OCI-LY7 (cell line): ENCODE measurements around the gene EIF5AL1. TPM values are rescaled to one million over a fixed set of nuclear protein-coding genes. Genes with fewer than 3 reads are reported as not detected.

Source experiments
- BruUV-seq: library from RNA; stranded (reverse); fragments of 400-500 nt; replicated peaks from 2 replicates; lab custom pipeline; 2021; lab: Mats Ljungman, UMichigan
- CTCF ChIA-PET: fragments of 300-600 bp; sonication (Branson Sonifier 250); formaldehyde crosslinking; loops from one replicate; lab custom pipeline; 2022; ENCODE audit warnings: antibody characterized with exemption; ENCODE audit not compliant: unreplicated experiment; lab: Charles Lee
- POLR2A ChIA-PET: fragments of 300-600 bp; sonication (Branson Sonifier 250); formaldehyde crosslinking; loops from one replicate; lab custom pipeline; 2022; ENCODE audit warnings: antibody characterized with exemption; lab: Charles Lee
- DNase-seq: peaks from one replicate; pipeline ENCODE4 v3.0.0-alpha.2; 2015; ENCODE audit warnings: low spot score
- H2AFZ ChIP-seq: fragments of 200-600 bp; sonication (generic), shearing (Covaris generic); 2 replicates; pipeline ENCODE4 v1.6.1; 2014; ENCODE audit warnings: mild to moderate bottlenecking, antibody characterized with exemption, low read length, moderate library complexity
- H3K27ac ChIP-seq: fragments of 200-600 bp; sonication (generic); 2 replicates; pipeline ENCODE4 v1.5.1; 2014; ENCODE audit warnings: mixed run types, low read depth, mild to moderate bottlenecking, moderate library complexity, low read length, inconsistent platforms; ENCODE audit not compliant: poor library complexity, severe bottlenecking
- H3K36me3 ChIP-seq: fragments of 200-600 bp; sonication (generic); 2 replicates; pipeline ENCODE4 v1.6.1; 2014; ENCODE audit warnings: mild to moderate bottlenecking, antibody characterized with exemption, low read length, moderate library complexity, mixed read lengths; ENCODE audit not compliant: insufficient read depth
- H3K4me1 ChIP-seq: fragments of 200-600 bp; sonication (generic); 2 replicates; pipeline ENCODE4 v1.5.1; 2014; ENCODE audit warnings: mild to moderate bottlenecking, low read length; ENCODE audit not compliant: insufficient read depth, poor library complexity, severe bottlenecking
- H3K4me2 ChIP-seq: fragments of 200-600 bp; sonication (generic); 2 replicates; pipeline ENCODE4 v1.6.1; 2014; ENCODE audit warnings: mild to moderate bottlenecking, low read length
- H3K4me3 ChIP-seq: fragments of 200-600 bp; sonication (generic); 2 replicates; pipeline ENCODE4 v1.5.1; 2014; ENCODE audit warnings: mild to moderate bottlenecking, low read depth, low read length; ENCODE audit not compliant: poor library complexity, severe bottlenecking
- H3K79me2 ChIP-seq: fragments of 200-600 bp; sonication (generic); 2 replicates; pipeline ENCODE4 v1.6.1; 2016; ENCODE audit warnings: low read depth, mild to moderate bottlenecking, low read length, moderate library complexity, mixed read lengths; ENCODE audit not compliant: insufficient read depth
- H3K9me2 ChIP-seq: fragments of 200-600 bp; sonication (generic); 2 replicates; pipeline ENCODE4 v1.6.1; 2016; ENCODE audit warnings: mild to moderate bottlenecking, low read length, mixed read lengths; ENCODE audit not compliant: insufficient read depth
- H3K9me3 ChIP-seq: fragments of 200-600 bp; sonication (generic); 2 replicates; pipeline ENCODE4 v1.6.1; 2014; ENCODE audit warnings: mild to moderate bottlenecking, mixed run types, low read length, mixed read lengths
- H4K20me1 ChIP-seq: fragments of 200-600 bp; sonication (generic); 2 replicates; pipeline ENCODE4 v1.6.1; 2014; ENCODE audit warnings: mild to moderate bottlenecking, antibody characterized with exemption, low read length, moderate library complexity, mixed read lengths; ENCODE audit not compliant: insufficient read depth
- CTCF ChIP-seq: fragments of 200-600 bp; sonication (generic); conservative IDR thresholded peaks from 2 replicates; pipeline ENCODE4 v1.5.1; 2014; ENCODE audit warnings: mild to moderate bottlenecking, antibody characterized with exemption, low read length, moderate library complexity, mixed read lengths
- EZH2phosphoT487 ChIP-seq: fragments of 200-600 bp; sonication (generic); IDR thresholded peaks from 2 replicates; pipeline ENCODE4 v1.6.1; 2018; ENCODE audit warnings: low read depth, borderline replicate concordance, mild to moderate bottlenecking, mixed run types, antibody characterized with exemption, low read length, moderate library complexity, mixed read lengths
- intact Hi-C: fragments of 100-400 bp; cut with micrococcal nuclease; formaldehyde crosslinking; loops from one replicate; pipeline ENCODE4 v1.10.0; 2022; ENCODE audit not compliant: unreplicated experiment
- total RNA-seq, 2 experiments: library from RNA; depleted of rRNA in 1 of 2; stranded (reverse); fragments of >200 nt in 1 of 2; shearing (Covaris generic) in 1 of 2; gene quantifications; 2 replicates each; pipeline ENCODE4 v1.2.3, GENCODE V29; 2014 to 2022

The EIF5AL1 gene
- total RNA-seq, 2 experiments from 2014 or later, result 0.38 to 1.5 TPM

- H4K20me1 ChIP-seq, result no peaks in the 10 kb centered on the region
- H3K79me2 ChIP-seq, result no peaks in the 10 kb centered on the region
- ChIA-PET POLR2A (no interaction called here), CTCF (no interaction called here)
- no peaks in the 10 kb centered on the region for H3K36me3 ChIP-seq
- no peak for DNase-seq
- H3K9me3 ChIP-seq, result no peaks in the 10 kb centered on the region
- no TSS peak for BruUV-seq
- H2AFZ ChIP-seq, result no peak overlapping the region
- H3K27ac ChIP-seq, result no peak overlapping the region
- H3K4me1 ChIP-seq, result peaks cover 19% of the 10 kb centered on the region
- H3K4me2 ChIP-seq, result no peak overlapping the region
- H3K4me3 ChIP-seq, result no peak overlapping the region
- intact Hi-C loops, result no loop called here
- TF ChIP-seq CTCF (no peak), EZH2phosphoT487 (no peak)
- H3K9me2 ChIP-seq, result no peaks in the 10 kb centered on the region
These were observed 47.4 kb downstream of the EIF5AL1 start for GRCh38 chr10:79559726-79560125.

- POLR2A ChIA-PET, result no interaction called here
- no peak within 1 kb of the TSS for H3K4me3 ChIP-seq
- no peak within 1 kb of the TSS for H2AFZ ChIP-seq
- no peaks in the 10 kb centered on the region for H3K36me3 ChIP-seq
- intact Hi-C loops, result no loop called here
- BruUV-seq, result no TSS peak
- DNase-seq, result no peak
- TF ChIP-seq EZH2phosphoT487, result no peak
- H3K9me2 ChIP-seq, result no peaks in the 10 kb centered on the region
- H3K79me2 ChIP-seq, result no peaks in the 10 kb centered on the region
- no peak within 1 kb of the TSS for H3K27ac ChIP-seq
- CTCF ChIA-PET, result no interaction called here
- no peaks in the 10 kb centered on the region for H3K9me3 ChIP-seq
- no peak within 1 kb of the TSS for H3K4me2 ChIP-seq
- H3K4me1 ChIP-seq, result peaks cover 19% of the 10 kb centered on the region
- no peaks in the 10 kb centered on the region for H4K20me1 ChIP-seq
These were observed 47.9 kb downstream of the EIF5AL1 start, which contains the start of gene SFTPA2 for GRCh38 chr10:79560160-79560709. Gene SFTPA2, minus strand, starts transcription at chr10:79560407. Its CDS starts 924 bp downstream, at chr10:79559483.

DNA sequence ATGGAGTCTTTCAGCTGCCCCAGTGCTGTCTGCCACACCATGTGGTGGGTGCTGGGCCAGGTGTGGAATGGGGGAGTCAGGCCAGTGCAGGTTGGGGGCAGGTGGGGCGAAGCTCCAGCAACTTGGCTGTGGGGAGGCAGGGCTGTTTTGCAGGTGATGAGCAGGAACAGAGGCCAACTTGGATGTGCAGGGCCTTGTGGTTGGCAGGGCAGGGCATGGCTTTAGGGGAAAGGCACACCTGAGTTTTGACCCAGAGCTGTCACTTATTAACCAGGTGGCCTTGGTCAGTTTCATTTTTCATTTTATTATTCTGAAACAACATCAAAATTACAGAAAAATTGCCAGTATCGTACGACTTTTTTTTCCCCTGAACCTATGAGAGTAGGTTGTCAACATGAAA lies 48.9 kb downstream of the EIF5AL1 start:
- intact Hi-C loops, result no loop called here
- H3K4me1 ChIP-seq, result peaks cover 19% of the 10 kb centered on the region

More for the DNA sequence above, 48.9 kb downstream of the EIF5AL1 start:
- no peak overlapping the region for H3K4me3 ChIP-seq
- H3K27ac ChIP-seq, result no peak overlapping the region
- no peaks in the 10 kb centered on the region for H3K9me2 ChIP-seq
- BruUV-seq, result no TSS peak
- ChIA-PET CTCF (no interaction called here), POLR2A (no interaction called here)
- TF ChIP-seq CTCF, result no peak
- no peak for TF ChIP-seq EZH2phosphoT487
- no peak overlapping the region for H2AFZ ChIP-seq
- no peaks in the 10 kb centered on the region for H3K79me2 ChIP-seq
- H3K36me3 ChIP-seq, result no peaks in the 10 kb centered on the region
- H3K9me3 ChIP-seq, result no peaks in the 10 kb centered on the region
- H3K4me2 ChIP-seq, result no peak overlapping the region
- no peak for DNase-seq
- H4K20me1 ChIP-seq, result no peaks in the 10 kb centered on the region
